Fibroblast of lung (primary cell): ENCODE data around the gene DYNLT1. TPM values are rescaled to one million over a fixed set of nuclear protein-coding genes. Genes with fewer than 3 reads are reported as not detected.

Source experiments
- DNase-seq, 2 donors: peaks; one replicate each; pipeline versions ENCODE4 v3.0.0 to v3.0.0-alpha.2; 2010; ENCODE audit warnings: low read depth in 2 of 2
- H2AFZ ChIP-seq: 2 replicates; pipeline ENCODE4 v1.5.1; 2012; ENCODE audit warnings: low read length, control low read depth, inconsistent platforms
- H3K27ac ChIP-seq: 2 replicates; pipeline ENCODE4 v1.5.1; 2011; ENCODE audit warnings: low read length, control low read depth; ENCODE audit not compliant: insufficient read depth
- H3K27me3 ChIP-seq: 2 replicates; pipeline ENCODE4 v1.5.1; 2011; ENCODE audit warnings: mild to moderate bottlenecking, low read length; ENCODE audit not compliant: control insufficient read depth, insufficient read depth
- H3K36me3 ChIP-seq: 2 replicates; pipeline ENCODE4 v1.5.1; 2011; ENCODE audit warnings: low read length; ENCODE audit not compliant: control insufficient read depth, insufficient read depth
- H3K4me1 ChIP-seq: 2 replicates; pipeline ENCODE4 v1.5.1; 2011; ENCODE audit warnings: low read length; ENCODE audit not compliant: control insufficient read depth, insufficient read depth; ENCODE audit errors: extremely low read depth
- H3K4me2 ChIP-seq: 2 replicates; pipeline ENCODE4 v1.5.1; 2011; ENCODE audit warnings: low read length, control low read depth; ENCODE audit not compliant: insufficient read depth; ENCODE audit errors: extremely low read depth
- H3K4me3 ChIP-seq, 4 experiments: fragments of 200-600 bp in 1 of 4; sonication (generic) in 1 of 4; replicated peaks in 1 of 4; 2 replicates each; pipeline ENCODE4 v1.5.1; 2011 to 2016; ENCODE audit warnings: low read length in 4 of 4, low read depth in 3 of 4, mild to moderate bottlenecking in 3 of 4, control low read depth in 2 of 4, inconsistent platforms in 1 of 4, mixed read lengths in 1 of 4; ENCODE audit not compliant: insufficient read depth in 1 of 4; ENCODE audit errors: control extremely low read depth in 1 of 4
- H3K79me2 ChIP-seq: 2 replicates; pipeline ENCODE4 v1.5.1; 2012; ENCODE audit warnings: mild to moderate bottlenecking, low read length, inconsistent platforms; ENCODE audit not compliant: control insufficient read depth, insufficient read depth
- H3K9ac ChIP-seq: 2 replicates; pipeline ENCODE4 v1.5.1; 2011; ENCODE audit warnings: mild to moderate bottlenecking, low read length, control low read depth; ENCODE audit not compliant: insufficient read depth
- H3K9me3 ChIP-seq: 2 replicates; pipeline ENCODE4 v1.5.1; 2012; ENCODE audit warnings: low read depth, low read length; ENCODE audit not compliant: control insufficient read depth, insufficient read depth
- H4K20me1 ChIP-seq: 2 replicates; pipeline ENCODE4 v1.5.1; 2011; ENCODE audit warnings: low read length; ENCODE audit not compliant: control insufficient read depth, insufficient read depth; ENCODE audit errors: extremely low read depth
- CTCF ChIP-seq, 2 donors: IDR thresholded peaks in 1 of 2; conservative IDR thresholded peaks in 1 of 2; 1 replicate in 1 of 2; 2 replicates in 1 of 2; pipeline ENCODE4 v1.5.1; 2011 to 2012; ENCODE audit warnings: low read length in 2 of 2, control low read depth in 1 of 2, inconsistent platforms in 1 of 2, low read depth in 1 of 2, mild to moderate bottlenecking in 1 of 2
- EZH2 ChIP-seq: IDR thresholded peaks from 2 replicates; pipeline ENCODE4 v1.5.1; 2012; ENCODE audit warnings: low read length, control low read depth, mild to moderate bottlenecking; ENCODE audit errors: missing control alignments
- polyA plus RNA-seq, 2 donors: library from polyadenylated mRNA; depleted of rRNA in 1 of 2; stranded (reverse) in 1 of 2; unstranded in 1 of 2; fragments of >200 nt; gene quantifications; 2 replicates each; pipeline ENCODE4 v1.2.1, GENCODE V29; 2011 to 2012; ENCODE audit warnings: missing spikeins in 1 of 2
- total RNA-seq: library from RNA; depleted of rRNA; stranded (reverse); fragments of >200 nt; gene quantifications from 2 replicates; pipeline ENCODE4 v1.2.1, GENCODE V29; 2014

The DYNLT1 gene
- total and polyA plus RNA-seq, 2 donors (not counting 1 experiment from before 2014, with no cell fraction given): 92.3 to 296 TPM

- Histone ChIP-seq H3K4me3 (no peak overlapping the region), H3K4me2 (no peak overlapping the region), H3K79me2 (no peaks in the 10 kb centered on the region), H4K20me1 (no peaks in the 10 kb centered on the region), H3K36me3 (peaks cover 4% of the 10 kb centered on the region), H3K4me1 (no peaks in the 10 kb centered on the region), H3K9me3 (no peaks in the 10 kb centered on the region), H3K27me3 (no peaks in the 10 kb centered on the region), H2AFZ (no peak overlapping the region), H3K9ac (no peak overlapping the region), H3K27ac (no peak overlapping the region)
- TF ChIP-seq CTCF (conservative IDR thresholded peaks at IDR 0.05 in 1 of 2, IDR thresholded peaks at IDR 0.05 in 1 of 2; ENCODE audit: low read depth in 1 of 2, low read length in 2 of 2) (no peak), EZH2 (no peak)
- no peak for DNase-seq
Measured at GRCh38 chr6:158597565-158597964, 47.0 kb downstream of the DYNLT1 start.

GRCh38 chr6:158596861-158597260 is 47.7 kb downstream of the DYNLT1 start:
- no peaks in the 10 kb centered on the region for H3K4me1 ChIP-seq
- no peaks in the 10 kb centered on the region for H3K9me3 ChIP-seq
- H3K4me2 ChIP-seq: no peak overlapping the region
- H3K9ac ChIP-seq: no peak overlapping the region
- H3K36me3 ChIP-seq: peaks cover 4% of the 10 kb centered on the region
- H3K79me2 ChIP-seq: no peaks in the 10 kb centered on the region
- H3K27me3 ChIP-seq: no peaks in the 10 kb centered on the region
- H4K20me1 ChIP-seq: no peaks in the 10 kb centered on the region
- H3K27ac ChIP-seq: no peak overlapping the region
- no peak overlapping the region for H3K4me3 ChIP-seq
- TF ChIP-seq CTCF (conservative IDR thresholded peaks at IDR 0.05 in 1 of 2, IDR thresholded peaks at IDR 0.05 in 1 of 2; ENCODE audit: low read depth in 1 of 2, low read length in 2 of 2): no peak
- TF ChIP-seq EZH2: no peak
- H2AFZ ChIP-seq: no peak overlapping the region
- no peak for DNase-seq

GRCh38 chr6:158595223-158595622 is 49.3 kb downstream of the DYNLT1 start:
- Histone ChIP-seq H3K4me1 (no peaks in the 10 kb centered on the region), H3K79me2 (no peaks in the 10 kb centered on the region), H3K27ac (no peak overlapping the region), H3K9me3 (no peaks in the 10 kb centered on the region), H4K20me1 (no peaks in the 10 kb centered on the region), H3K36me3 (peaks cover 4% of the 10 kb centered on the region), H3K27me3 (no peaks in the 10 kb centered on the region), H3K4me2 (no peak overlapping the region), H2AFZ (no peak overlapping the region), H3K9ac (no peak overlapping the region), H3K4me3 (no peak overlapping the region)
- peak in 1 of 2 donors; percentile 5 for DNase-seq
- TF ChIP-seq CTCF (conservative IDR thresholded peaks at IDR 0.05 in 1 of 2, IDR thresholded peaks at IDR 0.05 in 1 of 2; ENCODE audit: low read depth in 1 of 2, low read length in 2 of 2) (peak; percentile 7 to 33), EZH2 (no peak)
